Lung (tissue), 12 donors: Measurements from ENCODE around the gene GFM1. TPM values are rescaled to one million over a fixed set of nuclear protein-coding genes. Genes with fewer than 3 reads are reported as not detected.

Experiments
- ATAC-seq: fragments of 200-7000 bp; cut with Tn5 transposase; one replicate; pipeline ENCODE4 v1.9.1; 2020; ENCODE audit warnings: moderate number of reproducible peaks; ENCODE audit not compliant: insufficient read depth, low FRiP score
- DNase-seq, 3 donors: peaks; one replicate each; pipeline ENCODE4 v3.0.0-alpha.2; 2013 to 2017
- H3K27ac ChIP-seq, 2 donors: one replicate each; pipeline ENCODE4 v1.5.1; 2013; ENCODE audit warnings: mild to moderate bottlenecking in 2 of 2, moderate library complexity in 2 of 2, control low read depth in 1 of 2, inconsistent platforms in 1 of 2, low read depth in 1 of 2, low read length in 1 of 2
- H3K27me3 ChIP-seq, 3 donors: one replicate each; pipeline ENCODE4 v1.5.1; 2013; ENCODE audit warnings: low read length in 2 of 3; ENCODE audit not compliant: control insufficient read depth in 3 of 3, insufficient read depth in 3 of 3
- H3K36me3 ChIP-seq, 4 donors: one replicate each; pipeline ENCODE4 v1.5.1; 2013; ENCODE audit warnings: low read length in 4 of 4, mild to moderate bottlenecking in 1 of 4, moderate library complexity in 1 of 4; ENCODE audit not compliant: control insufficient read depth in 4 of 4, insufficient read depth in 4 of 4
- H3K4me1 ChIP-seq, 5 donors: one replicate each; pipeline ENCODE4 v1.5.1; 2013; ENCODE audit warnings: low read length in 5 of 5, mild to moderate bottlenecking in 2 of 5, moderate library complexity in 1 of 5; ENCODE audit not compliant: control insufficient read depth in 5 of 5, insufficient read depth in 5 of 5
- H3K4me3 ChIP-seq: one replicate; pipeline ENCODE4 v1.5.1; 2013; ENCODE audit warnings: mild to moderate bottlenecking, control low read depth, moderate library complexity
- H3K9ac ChIP-seq, 2 donors: one replicate each; pipeline ENCODE4 v1.5.1; 2013; ENCODE audit warnings: low read length in 2 of 2, control low read depth in 1 of 2; ENCODE audit not compliant: insufficient read depth in 1 of 2
- H3K9me3 ChIP-seq, 4 donors: one replicate each; pipeline ENCODE4 v1.5.1; 2013; ENCODE audit warnings: low read length in 3 of 4, mild to moderate bottlenecking in 1 of 4, moderate library complexity in 1 of 4; ENCODE audit not compliant: control insufficient read depth in 4 of 4, insufficient read depth in 3 of 4
- WGBS, 2 donors: extraction: QIAGEN DNeasy Blood & Tissue Kit; methylation state at CpG; one replicate each; pipeline ENCODE4 v1.1.7; 2013; 5-methylcytosine and 5-hydroxymethylcytosine counted together
- polyA plus RNA-seq, 2 donors: library from polyadenylated mRNA; stranded (reverse); fragments of 200-250 nt; gene quantifications; one replicate each; pipeline ENCODE4 v1.2.1, GENCODE V29; 2013
- total RNA-seq, 2 donors: library from RNA; depleted of rRNA in 1 of 2; stranded (reverse); fragments of >200 nt in 1 of 2; gene quantifications; one replicate each; pipeline ENCODE4 v1.2.1, GENCODE V29; 2014 to 2021
- TF ChIP-seq, protein P1 (sequence below): IDR thresholded peaks from 2 replicates; pipeline ENCODE4 v1.5.1; 2012; ENCODE audit warnings: mild to moderate bottlenecking; ENCODE audit errors: control extremely low read depth, extremely low read depth
- donor health status: control.
- donor health status: control.
- donor health status: Bipolar disorder and iron deficiency.
- donor health status: healthy.
- donor health status: DM: yes; HTN: yes; CAD: no.

Gene GFM1
- total and polyA plus RNA-seq, 4 donors = 16.2 to 66.1 (median 31.4) TPM

DNA sequence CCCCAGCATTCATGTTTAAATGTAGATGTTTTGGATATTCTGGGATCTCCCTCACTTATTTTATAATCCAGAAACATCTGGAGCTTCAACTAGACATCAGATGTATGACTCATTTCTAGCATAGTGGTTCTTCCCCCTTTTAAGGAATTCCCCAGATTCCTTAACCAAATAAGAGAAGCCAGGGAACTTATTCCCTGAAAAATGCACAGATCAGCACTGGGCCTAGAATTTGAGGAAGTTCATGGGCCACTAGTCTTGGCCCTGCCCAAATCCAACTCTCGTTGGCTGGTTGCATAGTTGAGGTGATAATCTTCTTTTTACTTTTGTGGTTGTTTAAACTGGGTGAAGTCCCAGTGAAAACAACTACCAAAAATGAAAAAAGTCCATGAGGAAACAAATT is 67.6 kb downstream of the GFM1 start:
- WGBS, 2 donors = 34 to 36% methylated on average over 1 of the region's 1 CpG
- H3K9ac ChIP-seq = no peak overlapping the region
- DNase-seq = no peak
- TF ChIP-seq, protein P1, sequence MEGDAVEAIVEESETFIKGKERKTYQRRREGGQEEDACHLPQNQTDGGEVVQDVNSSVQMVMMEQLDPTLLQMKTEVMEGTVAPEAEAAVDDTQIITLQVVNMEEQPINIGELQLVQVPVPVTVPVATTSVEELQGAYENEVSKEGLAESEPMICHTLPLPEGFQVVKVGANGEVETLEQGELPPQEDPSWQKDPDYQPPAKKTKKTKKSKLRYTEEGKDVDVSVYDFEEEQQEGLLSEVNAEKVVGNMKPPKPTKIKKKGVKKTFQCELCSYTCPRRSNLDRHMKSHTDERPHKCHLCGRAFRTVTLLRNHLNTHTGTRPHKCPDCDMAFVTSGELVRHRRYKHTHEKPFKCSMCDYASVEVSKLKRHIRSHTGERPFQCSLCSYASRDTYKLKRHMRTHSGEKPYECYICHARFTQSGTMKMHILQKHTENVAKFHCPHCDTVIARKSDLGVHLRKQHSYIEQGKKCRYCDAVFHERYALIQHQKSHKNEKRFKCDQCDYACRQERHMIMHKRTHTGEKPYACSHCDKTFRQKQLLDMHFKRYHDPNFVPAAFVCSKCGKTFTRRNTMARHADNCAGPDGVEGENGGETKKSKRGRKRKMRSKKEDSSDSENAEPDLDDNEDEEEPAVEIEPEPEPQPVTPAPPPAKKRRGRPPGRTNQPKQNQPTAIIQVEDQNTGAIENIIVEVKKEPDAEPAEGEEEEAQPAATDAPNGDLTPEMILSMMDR = no peak
- H3K27me3 ChIP-seq = no peaks in the 10 kb centered on the region
- H3K4me3 ChIP-seq = no peak overlapping the region
- no peak overlapping the region for H3K27ac ChIP-seq
- no peaks in the 10 kb centered on the region for H3K9me3 ChIP-seq
- peak; percentile 23 for ATAC-seq
- peaks cover 0 to 12% (median 6%) of the 10 kb centered on the region in 5 donors for H3K4me1 ChIP-seq
- H3K36me3 ChIP-seq = peaks cover 6 to 34% (median 20%) of the 10 kb centered on the region in 4 donors

DNA sequence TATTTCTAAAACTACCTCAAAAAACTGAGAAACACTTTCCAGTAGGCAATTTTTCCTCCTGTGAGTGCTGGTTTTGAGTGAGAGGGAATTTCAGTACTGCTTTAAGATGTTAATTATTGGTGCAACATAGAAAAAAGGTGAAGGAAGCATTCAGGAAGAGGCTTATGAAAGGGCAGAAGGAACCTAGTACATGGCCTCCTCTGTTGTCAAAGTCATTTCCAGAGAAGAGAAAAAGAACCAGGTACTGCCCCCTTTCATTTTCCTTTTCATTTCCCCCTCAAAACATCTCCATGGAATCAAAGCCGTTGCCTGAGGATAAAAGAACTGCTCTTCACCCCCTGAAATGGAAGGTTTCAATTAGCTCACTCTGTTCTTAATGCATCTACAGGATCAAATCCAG is 68.1 kb downstream of the GFM1 start:
- no peak for ATAC-seq
- no peak overlapping the region for H3K27ac ChIP-seq
- TF ChIP-seq, protein P1 = no peak

DNA sequence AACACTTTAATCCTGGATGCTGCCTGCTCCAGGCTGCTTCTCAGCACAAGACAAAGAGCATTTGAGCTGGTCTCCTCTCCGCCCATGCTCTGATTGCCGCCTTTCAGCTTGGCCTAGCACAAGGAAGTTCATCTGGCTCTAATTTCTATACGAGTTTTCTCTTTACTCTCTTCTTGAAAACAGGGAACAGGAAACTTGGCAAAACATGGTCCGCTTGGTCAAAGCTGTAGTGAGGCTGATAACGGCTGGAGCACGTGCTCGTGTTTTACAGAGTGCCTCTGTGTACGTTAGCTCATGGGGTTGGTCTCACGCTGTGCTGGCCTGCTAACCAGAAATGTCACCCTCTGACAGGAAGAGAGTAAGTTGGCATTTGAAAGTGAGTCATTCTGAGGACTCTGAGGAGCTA is 68.8 kb downstream of the GFM1 start:
- ATAC-seq (peak; percentile 46), DNase-seq (peak in 1 of 3 donors; percentile 70)
- no peak overlapping the region for H3K9ac ChIP-seq
- peak overlapping the region in 1 of 2 donors; percentile 47 for H3K27ac ChIP-seq
- TF ChIP-seq, protein P1 = no peak
- peaks cover 6 to 27% (median 15%) of the 10 kb centered on the region in 4 donors for H3K36me3 ChIP-seq
- WGBS, 2 donors = 36 to 60% methylated on average over 9 of the region's 9 CpGs
- H3K9me3 ChIP-seq = no peaks in the 10 kb centered on the region
- H3K27me3 ChIP-seq = no peaks in the 10 kb centered on the region
- no peak overlapping the region for H3K4me3 ChIP-seq
- peaks cover 0 to 12% (median 6%) of the 10 kb centered on the region in 5 donors for H3K4me1 ChIP-seq

More for the DNA sequence above, 68.1 kb downstream of the GFM1 start:
- Histone ChIP-seq H3K4me1 (peaks cover 0 to 12% (median 6%) of the 10 kb centered on the region in 5 donors), H3K36me3 (peaks cover 6 to 33% (median 17%) of the 10 kb centered on the region in 4 donors), H3K9me3 (no peaks in the 10 kb centered on the region), H3K27me3 (no peaks in the 10 kb centered on the region), H3K4me3 (no peak overlapping the region), H3K9ac (no peak overlapping the region)
- WGBS, 2 donors = 69 to 77% methylated on average over 1 of the region's 1 CpG
- DNase-seq = no peak

DNA sequence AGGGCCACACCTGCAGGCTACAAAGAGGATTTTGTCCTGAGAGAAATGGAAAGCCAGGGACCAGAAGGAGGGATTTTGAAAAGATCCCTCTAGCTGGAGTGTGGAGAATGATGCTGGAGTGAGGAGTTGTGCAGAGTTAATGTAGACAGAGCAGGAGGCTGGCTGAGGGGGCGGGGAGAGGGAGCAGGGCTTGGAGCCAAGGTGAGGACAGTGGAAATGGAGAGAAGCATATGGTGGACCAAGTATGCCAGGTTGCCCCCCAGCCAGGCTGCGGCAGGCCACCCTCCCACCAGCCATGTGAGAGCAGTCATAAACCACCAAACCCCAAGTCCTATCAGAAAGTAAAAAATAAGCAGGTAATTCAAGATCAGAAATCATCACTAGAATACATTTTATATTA is 73.2 kb downstream of the GFM1 start:
- 92 to 96% methylated on average over 2 of the region's 2 CpGs for WGBS, 2 donors
- ATAC-seq = no peak
- TF ChIP-seq, protein P1 = no peak
- no peak for DNase-seq
- Histone ChIP-seq H3K4me1 (peaks cover 0 to 9% (median 5%) of the 10 kb centered on the region in 5 donors), H3K9me3 (no peaks in the 10 kb centered on the region), H3K36me3 (peaks cover 0 to 21% (median 8%) of the 10 kb centered on the region in 4 donors), H3K27me3 (no peaks in the 10 kb centered on the region), H3K4me3 (no peak overlapping the region), H3K9ac (no peak overlapping the region), H3K27ac (no peak overlapping the region)
